Stimulated activated CD4-positive, alpha-beta T cell treated with anti-CD3 and anti-CD28 coated beads, TNF-alpha, amount 100 ng/mL, for 4 hours (primary cell): ENCODE results near the gene ZNF3.

Experiments used
- DNase-seq, 3 experiments: peaks; one replicate each; pipeline ENCODE4 v3.0.0-alpha.2; 2020; ENCODE audit warnings: low read depth in 3 of 3

Gene ZNF3

GRCh38 chr7:100109521-100110163 is 28.1 kb upstream of the ZNF3 start:
- no peak for DNase-seq

GRCh38 chr7:100107890-100108289 is 26.4 kb upstream of the ZNF3 start:
- DNase-seq, result no peak

- DNase-seq, result no peak
Observed at GRCh38 chr7:100107125-100107737, 25.7 kb upstream of the ZNF3 start.

- DNase-seq, result no peak
Observed at GRCh38 chr7:100106633-100107032, 25.1 kb upstream of the ZNF3 start.

- DNase-seq, result no peak
Observed at GRCh38 chr7:100105534-100105933, 24.0 kb upstream of the ZNF3 start.

- DNase-seq, result no peak
Observed at GRCh38 chr7:100102950-100103840, 21.7 kb upstream of the ZNF3 start.

- peak; percentile 90 to 92 (median 90) for DNase-seq
Observed at GRCh38 chr7:100101016-100101862, 19.7 kb upstream of the ZNF3 start, which contains the start of the genes AP4M1 and MCM7. Gene AP4M1, plus strand, starts transcription at chr7:100101643. Its CDS starts 72 bp downstream, at chr7:100101715. Gene MCM7, minus strand, starts transcription at chr7:100101397. Its CDS starts 103 bp downstream, at chr7:100101294.

- peak; percentile 68 to 79 (median 75) for DNase-seq
Observed at GRCh38 chr7:100100420-100101015, 19.0 kb upstream of the ZNF3 start.

GRCh38 chr7:100099452-100099851 is 17.9 kb upstream of the ZNF3 start:
- no peak for DNase-seq

- no peak for DNase-seq
Observed at GRCh38 chr7:100098913-100099312, 17.4 kb upstream of the ZNF3 start.

- no peak for DNase-seq
Observed at GRCh38 chr7:100095704-100096103, 14.2 kb upstream of the ZNF3 start.

- DNase-seq, result no peak
Observed at GRCh38 chr7:100095289-100095688, 13.8 kb upstream of the ZNF3 start.

GRCh38 chr7:100093925-100094486 is 12.5 kb upstream of the ZNF3 start:
- DNase-seq, result no peak

- no peak for DNase-seq
Observed at GRCh38 chr7:100093498-100093897, 12.0 kb upstream of the ZNF3 start.

- no peak for DNase-seq
Observed at GRCh38 chr7:100093054-100093453, 11.5 kb upstream of the ZNF3 start.

GRCh38 chr7:100091411-100092181 is 10.1 kb upstream of the ZNF3 start:
- no peak for DNase-seq

GRCh38 chr7:100090527-100091410 is 9.2 kb upstream of the ZNF3 start:
- no peak for DNase-seq

GRCh38 chr7:100089458-100090196 is 8.1 kb upstream of the ZNF3 start:
- DNase-seq, result no peak
